HCT116 (cell line): Measurements from ENCODE around the gene NAXE.

ENCODE experiments used
- CTCF ChIP-seq, 3 experiments: fragments of 200-600 bp in 1 of 3; sonication (generic) in 1 of 3; IDR thresholded peaks in 2 of 3; conservative IDR thresholded peaks in 1 of 3; 2 replicates each; pipeline ENCODE4 v1.5.1; 2012 to 2017; ENCODE audit warnings: low read depth in 2 of 3, low read length in 2 of 3, antibody characterized with exemption in 1 of 3, borderline replicate concordance in 1 of 3, control low read depth in 1 of 3, mild to moderate bottlenecking in 1 of 3, mixed read lengths in 1 of 3, mixed run types in 1 of 3, moderate library complexity in 1 of 3; ENCODE audit not compliant: insufficient read depth in 1 of 3
- EZH2 ChIP-seq: fragments of 200-600 bp; sonication (generic); IDR thresholded peaks from 2 replicates; pipeline ENCODE4 v1.6.1; 2017; ENCODE audit warnings: antibody characterized with exemption, mixed run types
- POLR2AphosphoS5 ChIP-seq: IDR thresholded peaks from 2 replicates; pipeline ENCODE4 v1.6.1; 2011; ENCODE audit warnings: mild to moderate bottlenecking, low read depth, low read length, moderate library complexity
- RAD21 ChIP-seq: IDR thresholded peaks from 2 replicates; pipeline ENCODE4 v1.6.1; 2012; ENCODE audit warnings: low read depth, mild to moderate bottlenecking
- REST ChIP-seq: IDR thresholded peaks from 2 replicates; pipeline ENCODE4 v1.6.1; 2012; ENCODE audit warnings: low read depth

GRCh38 chr1:156591432-156592157 is at the start of gene NAXE:
- peak; percentile 98 for TF ChIP-seq POLR2AphosphoS5
- TF ChIP-seq REST: no peak
- TF ChIP-seq CTCF (IDR thresholded peaks at IDR 0.05 in 2 of 3, conservative IDR thresholded peaks at IDR 0.05 in 1 of 3; ENCODE audit: borderline replicate concordance in 1 of 3, insufficient read depth in 1 of 3, low read depth in 2 of 3, low read length in 2 of 3): no peak
- no peak for TF ChIP-seq RAD21
- TF ChIP-seq EZH2: no peak
